HG03066 (cell line): ENCODE data around the gene SRRM5.
A peak's percentile ranks its signal among the peaks of the same experiment; 100 is the strongest.

Experiments used
- ATAC-seq: cut with Tn5 transposase; IDR thresholded peaks from one replicate; pipeline ENCODE4 v1.9.1; 2021; ENCODE audit warnings: low read depth; ENCODE audit not compliant: unreplicated experiment

Gene SRRM5

GRCh38 chr19:43610493-43610892 is 1.4 kb upstream of the SRRM5 start:
- no peak for ATAC-seq

- no peak for ATAC-seq
Measured at GRCh38 chr19:43612374-43612773, 486 bp downstream of the SRRM5 start.

- no peak for ATAC-seq
Measured at GRCh38 chr19:43616306-43616705, 4.4 kb downstream of the SRRM5 start.

- no peak for ATAC-seq
Measured at GRCh38 chr19:43616954-43617353, 5.1 kb downstream of the SRRM5 start.

GRCh38 chr19:43618921-43619261 is 7.0 kb downstream of the SRRM5 start:
- ATAC-seq = peak; percentile 29

- peak; percentile 73 for ATAC-seq
Measured at GRCh38 chr19:43619262-43620060, 7.6 kb downstream of the SRRM5 start, which contains the start of gene ZNF428. ZNF428 (minus strand) TSS chr19:43619629; CDS start chr19:43614304, 5,325 bp downstream.

GRCh38 chr19:43620061-43621001 is 8.4 kb downstream of the SRRM5 start:
- ATAC-seq = no peak

- no peak for ATAC-seq
Measured at GRCh38 chr19:43622070-43622469, 10.2 kb downstream of the SRRM5 start.

- ATAC-seq = no peak
Measured at GRCh38 chr19:43622956-43623355, 11.1 kb downstream of the SRRM5 start.

GRCh38 chr19:43623889-43624670 is 12.2 kb downstream of the SRRM5 start:
- no peak for ATAC-seq

GRCh38 chr19:43624933-43625332 is 13.0 kb downstream of the SRRM5 start:
- ATAC-seq = no peak

GRCh38 chr19:43625918-43626579 is 14.2 kb downstream of the SRRM5 start:
- ATAC-seq = no peak

- ATAC-seq = no peak
Measured at GRCh38 chr19:43626838-43627237, 14.9 kb downstream of the SRRM5 start.

GRCh38 chr19:43628646-43629326 is 16.9 kb downstream of the SRRM5 start:
- no peak for ATAC-seq

GRCh38 chr19:43631491-43631890 is 19.6 kb downstream of the SRRM5 start:
- no peak for ATAC-seq

- no peak for ATAC-seq
Measured at GRCh38 chr19:43633520-43633919, 21.6 kb downstream of the SRRM5 start.

GRCh38 chr19:43634068-43634467 is 22.2 kb downstream of the SRRM5 start:
- no peak for ATAC-seq

GRCh38 chr19:43634506-43634871 is 22.6 kb downstream of the SRRM5 start:
- ATAC-seq = no peak

- no peak for ATAC-seq
Measured at GRCh38 chr19:43634872-43635560, 23.1 kb downstream of the SRRM5 start.
